Thyroid gland (tissue), 4 donors: Measurements from ENCODE around the gene INPP5A.

Experiments used
- POLR2A ChIP-seq, 2 donors: fragments of 450-650 bp; IDR thresholded peaks; one replicate each; pipeline ENCODE4 v1.6.1; 2017; ENCODE audit warnings: antibody characterized with exemption in 2 of 2, mild to moderate bottlenecking in 2 of 2, moderate library complexity in 1 of 2
- TF ChIP-seq, protein P1 (sequence below), 6 experiments: fragments of 200-600 bp in 3 of 6; fragments of 450-650 bp in 3 of 6; sonication (generic) in 3 of 6; IDR thresholded peaks; one replicate each; pipeline ENCODE4 v1.5.1; 2016 to 2019; ENCODE audit warnings: antibody characterized with exemption in 6 of 6, mild to moderate bottlenecking in 2 of 6, inconsistent platforms in 1 of 6, moderate library complexity in 1 of 6

DNA sequence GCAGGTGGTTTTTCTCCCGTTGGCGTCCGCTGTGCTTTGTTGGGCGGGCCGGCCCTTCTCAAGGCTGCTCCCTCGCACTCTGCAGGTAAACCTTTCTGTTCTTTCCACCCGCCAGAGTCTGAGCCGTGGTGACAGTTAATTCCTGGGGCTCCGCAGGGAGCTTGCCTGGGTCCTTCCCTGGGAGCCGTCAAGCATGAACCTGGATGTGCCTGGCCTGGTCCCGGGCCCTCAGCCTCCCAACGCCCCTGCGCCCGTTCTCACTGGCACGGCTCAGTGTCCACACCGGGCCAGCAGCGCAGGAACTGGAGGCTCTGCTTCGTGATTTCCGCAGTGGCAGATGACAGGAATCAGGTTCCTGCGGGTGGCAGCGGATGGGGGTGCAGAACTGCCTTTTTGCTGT is 259.3 kb downstream of the INPP5A start:
- TF ChIP-seq POLR2A (IDR thresholded peaks at IDR 0.05) = no peak
- TF ChIP-seq, protein P1, sequence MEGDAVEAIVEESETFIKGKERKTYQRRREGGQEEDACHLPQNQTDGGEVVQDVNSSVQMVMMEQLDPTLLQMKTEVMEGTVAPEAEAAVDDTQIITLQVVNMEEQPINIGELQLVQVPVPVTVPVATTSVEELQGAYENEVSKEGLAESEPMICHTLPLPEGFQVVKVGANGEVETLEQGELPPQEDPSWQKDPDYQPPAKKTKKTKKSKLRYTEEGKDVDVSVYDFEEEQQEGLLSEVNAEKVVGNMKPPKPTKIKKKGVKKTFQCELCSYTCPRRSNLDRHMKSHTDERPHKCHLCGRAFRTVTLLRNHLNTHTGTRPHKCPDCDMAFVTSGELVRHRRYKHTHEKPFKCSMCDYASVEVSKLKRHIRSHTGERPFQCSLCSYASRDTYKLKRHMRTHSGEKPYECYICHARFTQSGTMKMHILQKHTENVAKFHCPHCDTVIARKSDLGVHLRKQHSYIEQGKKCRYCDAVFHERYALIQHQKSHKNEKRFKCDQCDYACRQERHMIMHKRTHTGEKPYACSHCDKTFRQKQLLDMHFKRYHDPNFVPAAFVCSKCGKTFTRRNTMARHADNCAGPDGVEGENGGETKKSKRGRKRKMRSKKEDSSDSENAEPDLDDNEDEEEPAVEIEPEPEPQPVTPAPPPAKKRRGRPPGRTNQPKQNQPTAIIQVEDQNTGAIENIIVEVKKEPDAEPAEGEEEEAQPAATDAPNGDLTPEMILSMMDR (IDR thresholded peaks at IDR 0.05) = no peak
